Measurements from ENCODE around the gene ANO4. TPM values are rescaled to one million over a fixed set of nuclear protein-coding genes. Genes with fewer than 3 reads are reported as not detected.

ANO4 gene
- total RNA-seq, 1 donor from 2014 or later, result 5.7 TPM

- H3K27ac Mint-ChIP-seq, result no peak overlapping the region
- DNase-seq (ENCODE audit: low spot score in 2 of 2, unreplicated experiment in 2 of 2), result no peak
- H3K36me3 Mint-ChIP-seq, result no peaks in the 10 kb centered on the region
- H3K27me3 Mint-ChIP-seq (ENCODE audit: low read depth), result no peaks in the 10 kb centered on the region
- peaks cover 26% of the 10 kb centered on the region for H3K9me3 Mint-ChIP-seq
- H3K4me3 Mint-ChIP-seq, result no peak overlapping the region
- TF ChIP-seq CTCF (IDR thresholded peaks at IDR 0.05; ENCODE audit: unreplicated experiment), result no peak
- H3K4me1 Mint-ChIP-seq, result no peaks in the 10 kb centered on the region
Measured at GRCh38 chr12:101038289-101038871, 243.8 kb downstream of the ANO4 start.

- DNase-seq (ENCODE audit: low spot score in 2 of 2, unreplicated experiment in 2 of 2), result no peak
- Mint-ChIP-seq H3K9me3 (peaks cover 14% of the 10 kb centered on the region), H3K4me3 (no peak overlapping the region), H3K36me3 (no peaks in the 10 kb centered on the region), H3K27me3 (ENCODE audit: low read depth) (no peaks in the 10 kb centered on the region), H3K27ac (no peak overlapping the region), H3K4me1 (peaks cover 3% of the 10 kb centered on the region)
- TF ChIP-seq CTCF (IDR thresholded peaks at IDR 0.05; ENCODE audit: unreplicated experiment), result no peak
Measured at GRCh38 chr12:101039848-101040531, 245.4 kb downstream of the ANO4 start.

- no peak overlapping the region for H3K4me3 Mint-ChIP-seq
- H3K4me1 Mint-ChIP-seq, result peaks cover 3% of the 10 kb centered on the region
- H3K9me3 Mint-ChIP-seq, result peaks cover 4% of the 10 kb centered on the region
- H3K27me3 Mint-ChIP-seq (ENCODE audit: low read depth), result no peaks in the 10 kb centered on the region
- TF ChIP-seq CTCF (IDR thresholded peaks at IDR 0.05; ENCODE audit: unreplicated experiment), result no peak
- no peak overlapping the region for H3K27ac Mint-ChIP-seq
- H3K36me3 Mint-ChIP-seq, result no peaks in the 10 kb centered on the region
- DNase-seq (ENCODE audit: low spot score in 2 of 2, unreplicated experiment in 2 of 2), result no peak
Measured at GRCh38 chr12:101040936-101041335, 246.4 kb downstream of the ANO4 start.

- Mint-ChIP-seq H3K4me1 (peaks cover 3% of the 10 kb centered on the region), H3K4me3 (no peak overlapping the region), H3K36me3 (no peaks in the 10 kb centered on the region), H3K9me3 (no peaks in the 10 kb centered on the region), H3K27me3 (ENCODE audit: low read depth) (no peaks in the 10 kb centered on the region), H3K27ac (no peak overlapping the region)
- DNase-seq (ENCODE audit: low spot score in 2 of 2, unreplicated experiment in 2 of 2), result no peak
- no peak for TF ChIP-seq CTCF (IDR thresholded peaks at IDR 0.05; ENCODE audit: unreplicated experiment)
Measured at GRCh38 chr12:101042211-101042610, 247.6 kb downstream of the ANO4 start.

GRCh38 chr12:101044512-101045059, 250.0 kb downstream of the ANO4 start:
- no peak overlapping the region for H3K27ac Mint-ChIP-seq
- H3K4me1 Mint-ChIP-seq, result peaks cover 3% of the 10 kb centered on the region
- no peak overlapping the region for H3K4me3 Mint-ChIP-seq
- no peak for DNase-seq (ENCODE audit: low spot score in 2 of 2, unreplicated experiment in 2 of 2)
- no peaks in the 10 kb centered on the region for H3K27me3 Mint-ChIP-seq (ENCODE audit: low read depth)
- H3K36me3 Mint-ChIP-seq, result no peaks in the 10 kb centered on the region
- no peaks in the 10 kb centered on the region for H3K9me3 Mint-ChIP-seq
- TF ChIP-seq CTCF (IDR thresholded peaks at IDR 0.05; ENCODE audit: unreplicated experiment), result no peak

Measured in mesothelial cell of epicardium (in vitro differentiated cells).